Chondrocyte (in vitro differentiated cells): ENCODE measurements around the gene GALNT14. TPM values are rescaled to one million over a fixed set of nuclear protein-coding genes. Genes with fewer than 3 reads are reported as not detected.

Experiments used
- DNase-seq: peaks from one replicate; pipeline ENCODE4 v3.0.0; 2021; ENCODE audit warnings: mixed read lengths, low spot score
- H3K27ac Mint-ChIP-seq: one replicate; pipeline ENCODE4 v1.8.0; 2021; ENCODE audit warnings: mild to moderate bottlenecking, moderate library complexity, mixed read lengths; ENCODE audit not compliant: unreplicated experiment
- H3K27me3 Mint-ChIP-seq: 2 replicates; pipeline ENCODE4 v1.8.0; 2021; ENCODE audit warnings: low read depth, mixed read lengths
- H3K36me3 Mint-ChIP-seq: 2 replicates; pipeline ENCODE4 v1.8.0; 2021; ENCODE audit warnings: low read depth, mixed read lengths
- H3K4me1 Mint-ChIP-seq: 2 replicates; pipeline ENCODE4 v1.8.0; 2021; ENCODE audit warnings: low read depth, mild to moderate bottlenecking, mixed read lengths
- H3K4me3 Mint-ChIP-seq: one replicate; pipeline ENCODE4 v1.8.0; 2021; ENCODE audit warnings: mild to moderate bottlenecking, moderate library complexity, mixed read lengths; ENCODE audit not compliant: unreplicated experiment
- H3K9me3 Mint-ChIP-seq: 2 replicates; pipeline ENCODE4 v1.8.0; 2021; ENCODE audit warnings: low read depth, mixed read lengths
- CTCF ChIP-seq: fragments of 200-600 bp; sonication (generic); IDR thresholded peaks from 2 replicates; pipeline ENCODE4 v1.5.0; 2021; ENCODE audit warnings: antibody characterized with exemption, mild to moderate bottlenecking, moderate library complexity
- total RNA-seq: library from RNA; stranded (reverse); gene quantifications from 3 replicates; pipeline ENCODE4 v1.2.1, GENCODE V29; 2021

Gene GALNT14
- total RNA-seq, 1 donor from 2014 or later, result 17.8 TPM

- Mint-ChIP-seq H3K27me3 (peaks cover 5% of the 10 kb centered on the region), H3K36me3 (no peaks in the 10 kb centered on the region), H3K27ac (no peak overlapping the region), H3K9me3 (peaks cover 12% of the 10 kb centered on the region), H3K4me3 (no peak overlapping the region), H3K4me1 (no peaks in the 10 kb centered on the region)
- DNase-seq, result no peak
- no peak for TF ChIP-seq CTCF
These were observed 79.9 kb downstream of the GALNT14 start for GRCh38 chr2:31058096-31059035.

- no peaks in the 10 kb centered on the region for H3K36me3 Mint-ChIP-seq
- TF ChIP-seq CTCF, result no peak
- no peak overlapping the region for H3K4me3 Mint-ChIP-seq
- H3K9me3 Mint-ChIP-seq, result peaks cover 9% of the 10 kb centered on the region
- no peak for DNase-seq
- peaks cover 5% of the 10 kb centered on the region for H3K27me3 Mint-ChIP-seq
- no peak overlapping the region for H3K27ac Mint-ChIP-seq
- H3K4me1 Mint-ChIP-seq, result no peaks in the 10 kb centered on the region
These were observed 80.5 kb downstream of the GALNT14 start for GRCh38 chr2:31057691-31058090.

DNA sequence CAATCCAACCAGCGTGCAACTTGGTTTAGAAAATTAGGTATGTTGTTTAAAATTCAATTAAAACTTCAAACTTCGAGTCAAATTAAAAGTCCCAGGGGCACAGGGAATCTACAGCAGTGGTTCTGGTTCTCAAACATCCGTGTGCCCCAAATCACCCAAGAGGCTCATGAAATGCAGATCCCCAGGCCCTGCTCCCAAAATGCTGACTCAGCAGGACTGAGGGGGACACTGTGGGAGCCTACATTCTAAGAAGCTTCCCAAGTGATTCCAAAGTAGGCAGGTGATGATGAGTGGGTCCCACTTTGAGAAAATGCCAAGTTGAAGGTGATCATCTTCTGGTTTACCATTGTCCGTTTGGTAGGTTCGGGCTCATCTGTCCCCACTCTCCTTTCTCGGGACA lies 82.3 kb downstream of the GALNT14 start:
- Mint-ChIP-seq H3K9me3 (peaks cover 1% of the 10 kb centered on the region), H3K27me3 (peaks cover 2% of the 10 kb centered on the region), H3K27ac (no peak overlapping the region), H3K36me3 (no peaks in the 10 kb centered on the region), H3K4me3 (no peak overlapping the region), H3K4me1 (no peaks in the 10 kb centered on the region)
- DNase-seq, result no peak
- TF ChIP-seq CTCF, result no peak

GRCh38 chr2:31054842-31055388 lies 83.3 kb downstream of the GALNT14 start:
- Mint-ChIP-seq H3K4me3 (no peak overlapping the region), H3K27ac (no peak overlapping the region), H3K9me3 (no peaks in the 10 kb centered on the region), H3K36me3 (no peaks in the 10 kb centered on the region), H3K27me3 (peaks cover 2% of the 10 kb centered on the region), H3K4me1 (no peaks in the 10 kb centered on the region)
- no peak for TF ChIP-seq CTCF
- no peak for DNase-seq

DNA sequence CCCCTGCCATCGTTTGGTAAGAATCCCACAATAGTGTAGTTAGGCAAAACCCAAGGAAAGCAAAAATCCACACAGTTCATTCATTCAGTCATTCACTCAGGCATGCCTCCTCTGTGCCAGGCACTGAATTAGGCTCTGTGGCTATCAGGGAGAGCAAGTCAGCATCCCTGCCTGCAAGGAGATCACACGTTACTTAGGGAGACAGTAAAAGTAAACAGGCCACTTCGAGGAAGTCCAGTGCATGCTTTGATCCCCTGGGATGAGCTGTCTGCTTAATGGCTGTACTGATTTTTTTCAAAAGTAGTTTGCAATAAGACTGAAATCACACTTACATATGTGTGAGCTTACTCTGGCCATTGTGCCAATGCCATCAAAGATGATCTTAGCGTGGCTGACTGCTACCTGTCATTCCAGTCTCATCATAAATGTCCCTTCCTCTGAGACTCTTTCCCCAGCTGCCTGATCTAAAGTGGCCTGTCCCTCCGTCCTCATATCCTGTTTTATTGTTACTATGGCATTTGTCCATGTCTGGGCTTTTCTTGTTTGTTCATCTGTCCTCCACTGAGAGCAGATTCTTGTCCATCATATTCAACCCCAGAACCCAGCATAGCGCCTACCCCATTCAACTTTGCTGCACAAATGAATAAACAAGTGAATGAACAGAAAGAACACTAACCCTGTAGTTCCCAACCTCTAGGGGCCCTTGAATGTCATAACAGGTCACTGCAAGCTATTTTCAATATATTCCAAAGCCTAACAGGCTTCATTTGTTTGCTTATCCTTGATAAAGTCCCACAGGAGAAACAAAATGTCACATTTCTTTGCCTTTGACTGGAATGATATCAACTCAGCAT lies 84.1 kb downstream of the GALNT14 start:
- peaks cover 2% of the 10 kb centered on the region for H3K27me3 Mint-ChIP-seq
- no peaks in the 10 kb centered on the region for H3K36me3 Mint-ChIP-seq
- H3K9me3 Mint-ChIP-seq, result no peaks in the 10 kb centered on the region
- no peak for TF ChIP-seq CTCF
- no peaks in the 10 kb centered on the region for H3K4me1 Mint-ChIP-seq
- H3K4me3 Mint-ChIP-seq, result no peak overlapping the region
- H3K27ac Mint-ChIP-seq, result no peak overlapping the region
- no peak for DNase-seq
